Body of pancreas (tissue), 4 donors: ENCODE data around the gene PEPD.

Source experiments
- POLR2A ChIP-seq, 3 donors: fragments of 450-650 bp; IDR thresholded peaks; one replicate each; pipeline ENCODE4 v1.6.1; 2016; ENCODE audit warnings: antibody characterized with exemption in 3 of 3, mild to moderate bottlenecking in 2 of 3
- TF ChIP-seq, protein P1 (sequence below), 7 experiments: fragments of 450-650 bp in 4 of 7; fragments of 200-600 bp in 3 of 7; sonication (generic) in 3 of 7; IDR thresholded peaks; one replicate each; pipeline ENCODE4 v1.5.1; 2016 to 2019; ENCODE audit warnings: antibody characterized with exemption in 7 of 7

DNA sequence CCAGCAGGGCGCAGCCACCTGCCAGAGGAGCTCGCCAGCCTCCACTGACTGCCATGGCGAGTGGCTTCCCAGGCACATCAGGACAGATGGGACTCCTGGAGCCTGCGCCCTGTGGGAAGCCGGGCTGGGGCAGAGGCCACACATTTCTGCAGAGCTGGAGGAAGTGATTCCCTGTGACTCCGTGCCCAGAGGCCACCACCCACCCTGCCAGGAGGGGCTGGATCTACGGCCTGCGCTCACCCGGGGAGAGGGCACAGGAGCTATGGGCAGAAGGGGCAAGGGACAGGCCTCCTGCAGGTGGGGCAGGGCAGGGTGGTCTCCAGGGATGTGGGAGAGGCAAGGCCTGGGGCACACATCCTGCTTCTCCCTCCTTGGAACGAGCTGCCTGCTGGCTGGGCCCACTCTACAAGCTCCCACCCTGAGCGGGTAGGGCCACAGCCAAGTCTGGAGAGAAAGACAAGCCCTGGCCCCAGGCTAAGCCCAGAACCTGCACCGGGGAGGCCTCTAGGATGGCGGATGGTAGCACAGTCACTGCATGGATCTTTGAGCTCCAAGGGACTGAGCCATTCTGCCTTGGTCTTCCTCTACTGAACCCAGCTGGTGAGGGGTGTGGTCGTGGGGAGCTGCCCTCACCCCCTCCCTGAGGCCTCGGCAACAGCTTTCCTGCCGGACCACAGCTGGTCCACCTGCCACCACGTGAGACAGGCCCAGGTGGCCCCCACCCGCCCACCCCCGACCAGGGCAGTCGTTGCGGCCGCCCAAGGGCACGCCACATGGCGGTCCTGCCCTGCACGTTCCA lies 107.5 kb downstream of the PEPD start:
- TF ChIP-seq, protein P1, sequence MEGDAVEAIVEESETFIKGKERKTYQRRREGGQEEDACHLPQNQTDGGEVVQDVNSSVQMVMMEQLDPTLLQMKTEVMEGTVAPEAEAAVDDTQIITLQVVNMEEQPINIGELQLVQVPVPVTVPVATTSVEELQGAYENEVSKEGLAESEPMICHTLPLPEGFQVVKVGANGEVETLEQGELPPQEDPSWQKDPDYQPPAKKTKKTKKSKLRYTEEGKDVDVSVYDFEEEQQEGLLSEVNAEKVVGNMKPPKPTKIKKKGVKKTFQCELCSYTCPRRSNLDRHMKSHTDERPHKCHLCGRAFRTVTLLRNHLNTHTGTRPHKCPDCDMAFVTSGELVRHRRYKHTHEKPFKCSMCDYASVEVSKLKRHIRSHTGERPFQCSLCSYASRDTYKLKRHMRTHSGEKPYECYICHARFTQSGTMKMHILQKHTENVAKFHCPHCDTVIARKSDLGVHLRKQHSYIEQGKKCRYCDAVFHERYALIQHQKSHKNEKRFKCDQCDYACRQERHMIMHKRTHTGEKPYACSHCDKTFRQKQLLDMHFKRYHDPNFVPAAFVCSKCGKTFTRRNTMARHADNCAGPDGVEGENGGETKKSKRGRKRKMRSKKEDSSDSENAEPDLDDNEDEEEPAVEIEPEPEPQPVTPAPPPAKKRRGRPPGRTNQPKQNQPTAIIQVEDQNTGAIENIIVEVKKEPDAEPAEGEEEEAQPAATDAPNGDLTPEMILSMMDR (IDR thresholded peaks at IDR 0.05) = no peak
- TF ChIP-seq POLR2A (IDR thresholded peaks at IDR 0.05) = no peak
